Hepatocyte (in vitro differentiated cells): ENCODE measurements around the gene MYH13.

Experiments used
- EZH2 ChIP-seq: fragments of 200-600 bp; sonication (generic); IDR thresholded peaks from 2 replicates; pipeline ENCODE4 v1.6.1; 2016; ENCODE audit warnings: antibody characterized with exemption, mild to moderate bottlenecking, borderline replicate concordance
- EZH2phosphoT487 ChIP-seq: fragments of 200-600 bp; sonication (generic); IDR thresholded peaks from one replicate; pipeline ENCODE4 v1.6.1; 2018; ENCODE audit warnings: antibody characterized with exemption, mild to moderate bottlenecking, low read depth, moderate library complexity; ENCODE audit not compliant: unreplicated experiment, severe bottlenecking
- TF ChIP-seq, protein P1 (sequence below): fragments of 200-600 bp; sonication (generic); IDR thresholded peaks from 2 replicates; pipeline ENCODE4 v1.5.1; 2016; ENCODE audit warnings: antibody characterized with exemption, mild to moderate bottlenecking; ENCODE audit not compliant: poor library complexity

- TF ChIP-seq EZH2phosphoT487 (no peak), EZH2 (no peak)
- TF ChIP-seq, protein P1, sequence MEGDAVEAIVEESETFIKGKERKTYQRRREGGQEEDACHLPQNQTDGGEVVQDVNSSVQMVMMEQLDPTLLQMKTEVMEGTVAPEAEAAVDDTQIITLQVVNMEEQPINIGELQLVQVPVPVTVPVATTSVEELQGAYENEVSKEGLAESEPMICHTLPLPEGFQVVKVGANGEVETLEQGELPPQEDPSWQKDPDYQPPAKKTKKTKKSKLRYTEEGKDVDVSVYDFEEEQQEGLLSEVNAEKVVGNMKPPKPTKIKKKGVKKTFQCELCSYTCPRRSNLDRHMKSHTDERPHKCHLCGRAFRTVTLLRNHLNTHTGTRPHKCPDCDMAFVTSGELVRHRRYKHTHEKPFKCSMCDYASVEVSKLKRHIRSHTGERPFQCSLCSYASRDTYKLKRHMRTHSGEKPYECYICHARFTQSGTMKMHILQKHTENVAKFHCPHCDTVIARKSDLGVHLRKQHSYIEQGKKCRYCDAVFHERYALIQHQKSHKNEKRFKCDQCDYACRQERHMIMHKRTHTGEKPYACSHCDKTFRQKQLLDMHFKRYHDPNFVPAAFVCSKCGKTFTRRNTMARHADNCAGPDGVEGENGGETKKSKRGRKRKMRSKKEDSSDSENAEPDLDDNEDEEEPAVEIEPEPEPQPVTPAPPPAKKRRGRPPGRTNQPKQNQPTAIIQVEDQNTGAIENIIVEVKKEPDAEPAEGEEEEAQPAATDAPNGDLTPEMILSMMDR, result no peak
Measured at GRCh38 chr17:10314329-10314728, 58.5 kb downstream of the MYH13 start.
